Measurements from ENCODE around the gene POLDIP3. TPM values are rescaled to one million over a fixed set of nuclear protein-coding genes. Genes with fewer than 3 reads are reported as not detected.
A peak's percentile ranks its signal among the peaks of the same experiment; 100 is the strongest.

POLDIP3 gene
- total RNA-seq, 4 donors from 2014 or later, result 32.4 to 61.1 (median 45.7) TPM

GRCh38 chr22:42644422-42645340 is 30.0 kb upstream of the POLDIP3 start:
- 15% methylated on average over 15 of the region's 22 CpGs for WGBS
- H3K36me3 ChIP-seq, result no peaks in the 10 kb centered on the region
- peak overlapping the region; percentile 95 for H3K4me3 ChIP-seq
- H3K27ac ChIP-seq, result peak overlapping the region; percentile 97
- H3K4me1 ChIP-seq, result peaks cover 71% of the 10 kb centered on the region
- no peaks in the 10 kb centered on the region for H3K27me3 ChIP-seq
- H3K9me3 ChIP-seq, result no peaks in the 10 kb centered on the region
- DNase-seq (ENCODE audit: low spot score in 2 of 2), result no peak
- peak in 1 of 3 donors; percentile 1 for TF ChIP-seq POLR2AphosphoS5 (IDR thresholded peaks at IDR 0.05)
- TF ChIP-seq, protein P1, sequence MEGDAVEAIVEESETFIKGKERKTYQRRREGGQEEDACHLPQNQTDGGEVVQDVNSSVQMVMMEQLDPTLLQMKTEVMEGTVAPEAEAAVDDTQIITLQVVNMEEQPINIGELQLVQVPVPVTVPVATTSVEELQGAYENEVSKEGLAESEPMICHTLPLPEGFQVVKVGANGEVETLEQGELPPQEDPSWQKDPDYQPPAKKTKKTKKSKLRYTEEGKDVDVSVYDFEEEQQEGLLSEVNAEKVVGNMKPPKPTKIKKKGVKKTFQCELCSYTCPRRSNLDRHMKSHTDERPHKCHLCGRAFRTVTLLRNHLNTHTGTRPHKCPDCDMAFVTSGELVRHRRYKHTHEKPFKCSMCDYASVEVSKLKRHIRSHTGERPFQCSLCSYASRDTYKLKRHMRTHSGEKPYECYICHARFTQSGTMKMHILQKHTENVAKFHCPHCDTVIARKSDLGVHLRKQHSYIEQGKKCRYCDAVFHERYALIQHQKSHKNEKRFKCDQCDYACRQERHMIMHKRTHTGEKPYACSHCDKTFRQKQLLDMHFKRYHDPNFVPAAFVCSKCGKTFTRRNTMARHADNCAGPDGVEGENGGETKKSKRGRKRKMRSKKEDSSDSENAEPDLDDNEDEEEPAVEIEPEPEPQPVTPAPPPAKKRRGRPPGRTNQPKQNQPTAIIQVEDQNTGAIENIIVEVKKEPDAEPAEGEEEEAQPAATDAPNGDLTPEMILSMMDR (IDR thresholded peaks at IDR 0.05), result no peak

- Histone ChIP-seq H3K27me3 (no peaks in the 10 kb centered on the region), H3K9me3 (no peaks in the 10 kb centered on the region), H3K4me1 (peaks cover 68% of the 10 kb centered on the region), H3K36me3 (no peaks in the 10 kb centered on the region), H3K4me3 (peak overlapping the region; percentile 95), H3K27ac (peak overlapping the region; percentile 97)
- no peak for DNase-seq (ENCODE audit: low spot score in 2 of 2)
- TF ChIP-seq POLR2AphosphoS5 (IDR thresholded peaks at IDR 0.05) (no peak), EP300 (IDR thresholded peaks at IDR 0.05) (no peak), POLR2A (IDR thresholded peaks at IDR 0.05) (no peak)
- TF ChIP-seq, protein P1 (IDR thresholded peaks at IDR 0.05), result no peak
- WGBS, result 93% methylated on average over 10 of the region's 14 CpGs
Observed at GRCh38 chr22:42643634-42644421, 29.1 kb upstream of the POLDIP3 start.

GRCh38 chr22:42642806-42643633 is 28.3 kb upstream of the POLDIP3 start:
- 54% methylated on average over 6 of the region's 12 CpGs for WGBS
- Histone ChIP-seq H3K9me3 (no peaks in the 10 kb centered on the region), H3K36me3 (no peaks in the 10 kb centered on the region), H3K27me3 (no peaks in the 10 kb centered on the region), H3K4me1 (peaks cover 61% of the 10 kb centered on the region), H3K4me3 (no peak overlapping the region), H3K27ac (peak overlapping the region; percentile 97)
- TF ChIP-seq POLR2AphosphoS5 (IDR thresholded peaks at IDR 0.05) (no peak), POLR2A (IDR thresholded peaks at IDR 0.05) (no peak), EP300 (IDR thresholded peaks at IDR 0.05) (no peak)
- TF ChIP-seq, protein P1 (IDR thresholded peaks at IDR 0.05), result no peak
- DNase-seq (ENCODE audit: low spot score in 2 of 2), result no peak

GRCh38 chr22:42641801-42642413 is 27.2 kb upstream of the POLDIP3 start:
- H3K27me3 ChIP-seq, result no peaks in the 10 kb centered on the region
- no peak for TF ChIP-seq POLR2AphosphoS5 (IDR thresholded peaks at IDR 0.05)
- no peak for TF ChIP-seq EP300 (IDR thresholded peaks at IDR 0.05)
- TF ChIP-seq, protein P1 (IDR thresholded peaks at IDR 0.05), result no peak
- TF ChIP-seq POLR2A (IDR thresholded peaks at IDR 0.05), result no peak
- WGBS, result 83% methylated on average over 9 of the region's 9 CpGs
- H3K27ac ChIP-seq, result no peak overlapping the region
- H3K4me3 ChIP-seq, result no peak overlapping the region
- DNase-seq (ENCODE audit: low spot score in 2 of 2), result no peak
- H3K4me1 ChIP-seq, result peaks cover 50% of the 10 kb centered on the region
- H3K36me3 ChIP-seq, result no peaks in the 10 kb centered on the region
- H3K9me3 ChIP-seq, result no peaks in the 10 kb centered on the region

All from suprapubic skin (tissue), 4 donors.